Neural cell (in vitro differentiated cells): Measurements from ENCODE around the gene C19orf44.

Source experiments
- CTCF ChIP-seq: fragments of 450-650 bp; IDR thresholded peaks from 2 replicates; pipeline ENCODE4 v1.5.1; 2014; ENCODE audit warnings: antibody characterized with exemption, mild to moderate bottlenecking, moderate library complexity; ENCODE audit not compliant: poor library complexity, severe bottlenecking
- EP300 ChIP-seq: fragments of 450-650 bp; conservative IDR thresholded peaks from 2 replicates; pipeline ENCODE4 v1.6.1; 2014; ENCODE audit warnings: antibody characterized with exemption, mild to moderate bottlenecking, moderate library complexity; ENCODE audit not compliant: poor library complexity, severe bottlenecking
- EZH2 ChIP-seq: fragments of 200-600, 300-800 bp; shearing (Covaris generic), sonication (generic); IDR thresholded peaks from 2 replicates; pipeline ENCODE4 v1.6.1; 2014; ENCODE audit warnings: antibody characterized with exemption, low read length, borderline replicate concordance, mild to moderate bottlenecking; ENCODE audit not compliant: insufficient read depth, poor library complexity, severe bottlenecking
- REST ChIP-seq: IDR thresholded peaks from 2 replicates; pipeline ENCODE4 v1.6.1; 2012; ENCODE audit warnings: borderline replicate concordance
- SMC3 ChIP-seq: fragments of 450-650 bp; conservative IDR thresholded peaks from 2 replicates; pipeline ENCODE4 v1.6.1; 2014; ENCODE audit warnings: antibody characterized with exemption, mild to moderate bottlenecking, moderate library complexity; ENCODE audit not compliant: poor library complexity
- TAF1 ChIP-seq: IDR thresholded peaks from 2 replicates; pipeline ENCODE4 v1.6.1; 2012; ENCODE audit warnings: low read depth

- TF ChIP-seq CTCF (no peak), EP300 (no peak), SMC3 (no peak), EZH2 (no peak), REST (no peak), TAF1 (no peak)
These were observed 44.8 kb downstream of the C19orf44 start for GRCh38 chr19:16540948-16541347.
